Thyroid gland (tissue), 4 donors: ENCODE data around the gene CNTNAP5.

Experiments used
- CTCF ChIP-seq, 6 experiments: fragments of 200-600 bp in 3 of 6; fragments of 450-650 bp in 3 of 6; sonication (generic) in 3 of 6; IDR thresholded peaks; one replicate each; pipeline ENCODE4 v1.5.1; 2016 to 2019; ENCODE audit warnings: antibody characterized with exemption in 6 of 6, mild to moderate bottlenecking in 2 of 6, inconsistent platforms in 1 of 6, moderate library complexity in 1 of 6
- POLR2A ChIP-seq, 2 donors: fragments of 450-650 bp; IDR thresholded peaks; one replicate each; pipeline ENCODE4 v1.6.1; 2017; ENCODE audit warnings: antibody characterized with exemption in 2 of 2, mild to moderate bottlenecking in 2 of 2, moderate library complexity in 1 of 2

- no peak for TF ChIP-seq CTCF (IDR thresholded peaks at IDR 0.05)
- TF ChIP-seq POLR2A (IDR thresholded peaks at IDR 0.05) = no peak
Measured at GRCh38 chr2:124915567-124915966, 890.5 kb downstream of the CNTNAP5 start.
